Measurements from ENCODE around the gene S100A6.

DNA sequence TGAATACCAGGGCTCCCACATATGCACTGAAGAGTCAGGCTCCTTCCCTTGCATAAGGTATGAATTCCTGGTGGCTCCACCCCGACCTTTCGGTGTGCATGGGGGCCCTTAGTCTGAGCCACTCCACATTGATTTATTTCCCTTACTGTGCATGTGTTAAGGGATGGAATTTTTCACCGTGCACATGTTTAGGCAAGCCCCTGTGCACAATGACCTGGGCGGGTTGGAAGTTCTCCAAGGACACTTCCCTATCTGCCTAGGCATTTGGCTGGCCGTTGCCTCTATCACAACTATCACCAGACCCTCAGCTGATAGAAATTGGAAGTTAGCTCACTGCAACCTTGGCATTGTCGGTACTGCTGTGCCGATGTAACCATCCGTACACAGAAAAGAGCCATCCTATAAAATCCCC, 9.7 kb downstream of the S100A6 start:
- TF ChIP-seq, protein P1, sequence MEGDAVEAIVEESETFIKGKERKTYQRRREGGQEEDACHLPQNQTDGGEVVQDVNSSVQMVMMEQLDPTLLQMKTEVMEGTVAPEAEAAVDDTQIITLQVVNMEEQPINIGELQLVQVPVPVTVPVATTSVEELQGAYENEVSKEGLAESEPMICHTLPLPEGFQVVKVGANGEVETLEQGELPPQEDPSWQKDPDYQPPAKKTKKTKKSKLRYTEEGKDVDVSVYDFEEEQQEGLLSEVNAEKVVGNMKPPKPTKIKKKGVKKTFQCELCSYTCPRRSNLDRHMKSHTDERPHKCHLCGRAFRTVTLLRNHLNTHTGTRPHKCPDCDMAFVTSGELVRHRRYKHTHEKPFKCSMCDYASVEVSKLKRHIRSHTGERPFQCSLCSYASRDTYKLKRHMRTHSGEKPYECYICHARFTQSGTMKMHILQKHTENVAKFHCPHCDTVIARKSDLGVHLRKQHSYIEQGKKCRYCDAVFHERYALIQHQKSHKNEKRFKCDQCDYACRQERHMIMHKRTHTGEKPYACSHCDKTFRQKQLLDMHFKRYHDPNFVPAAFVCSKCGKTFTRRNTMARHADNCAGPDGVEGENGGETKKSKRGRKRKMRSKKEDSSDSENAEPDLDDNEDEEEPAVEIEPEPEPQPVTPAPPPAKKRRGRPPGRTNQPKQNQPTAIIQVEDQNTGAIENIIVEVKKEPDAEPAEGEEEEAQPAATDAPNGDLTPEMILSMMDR (IDR thresholded peaks at IDR 0.05): no peak
- TF ChIP-seq POLR2A (IDR thresholded peaks at IDR 0.05) (no peak), POLR2AphosphoS5 (IDR thresholded peaks at IDR 0.05) (no peak), EP300 (IDR thresholded peaks at IDR 0.05) (no peak)

All from gastroesophageal sphincter (tissue), 3 donors.